B cell (primary cell): ENCODE measurements around the gene TRAF3.

Experiments
- CTCF ChIP-seq: fragments of 200-600 bp; IDR thresholded peaks from one replicate; pipeline ENCODE4 v1.8.0; 2022; ENCODE audit warnings: antibody characterized with exemption, mild to moderate bottlenecking
- EZH2 ChIP-seq: IDR thresholded peaks from 2 replicates; pipeline ENCODE4 v1.6.1; 2012; ENCODE audit warnings: borderline replicate concordance, low read depth, mild to moderate bottlenecking, moderate library complexity, low read length; ENCODE audit not compliant: insufficient read depth, poor library complexity, severe bottlenecking

GRCh38 chr14:102922490-102923200 is 145.4 kb downstream of the TRAF3 start, which contains the start of gene AMN:
- TF ChIP-seq CTCF (no peak), EZH2 (no peak)
